Stimulated activated CD8-positive, alpha-beta memory T cell treated with anti-CD3 and anti-CD28 coated beads, Interleukin-7, amount 100 ng/mL, for 24 hours (primary cell): ENCODE data around the gene NEFH.

ENCODE experiments used
- DNase-seq: peaks from one replicate; pipeline ENCODE4 v3.0.0-alpha.2; 2020; ENCODE audit warnings: low read depth

The NEFH gene

GRCh38 chr22:29503811-29504372, 23.9 kb downstream of the NEFH start:
- DNase-seq: no peak

DNA sequence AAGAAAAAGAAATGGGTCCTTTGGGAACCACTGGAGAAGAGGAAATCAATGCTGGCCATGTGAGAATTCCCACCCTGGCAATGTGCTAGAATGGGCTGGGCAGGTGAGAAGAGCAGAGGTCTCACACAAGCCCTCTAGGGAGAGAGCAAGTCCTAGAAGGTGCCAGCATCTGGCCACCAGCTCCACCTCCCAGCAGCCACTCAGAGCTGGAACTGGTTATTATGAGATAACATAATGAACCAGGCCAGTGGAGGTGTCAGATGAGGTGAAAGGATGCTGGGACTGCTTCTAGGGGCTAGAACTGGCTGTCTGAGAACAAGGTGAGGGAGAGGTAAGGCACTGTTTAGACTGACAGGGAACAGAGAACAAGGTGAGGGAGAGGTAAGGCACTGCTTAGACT, 29.3 kb downstream of the NEFH start:
- DNase-seq: no peak

- DNase-seq: no peak
Measured at GRCh38 chr22:29509815-29510214, 29.8 kb downstream of the NEFH start.

- no peak for DNase-seq
Measured at GRCh38 chr22:29510542-29510941, 30.5 kb downstream of the NEFH start.

DNA sequence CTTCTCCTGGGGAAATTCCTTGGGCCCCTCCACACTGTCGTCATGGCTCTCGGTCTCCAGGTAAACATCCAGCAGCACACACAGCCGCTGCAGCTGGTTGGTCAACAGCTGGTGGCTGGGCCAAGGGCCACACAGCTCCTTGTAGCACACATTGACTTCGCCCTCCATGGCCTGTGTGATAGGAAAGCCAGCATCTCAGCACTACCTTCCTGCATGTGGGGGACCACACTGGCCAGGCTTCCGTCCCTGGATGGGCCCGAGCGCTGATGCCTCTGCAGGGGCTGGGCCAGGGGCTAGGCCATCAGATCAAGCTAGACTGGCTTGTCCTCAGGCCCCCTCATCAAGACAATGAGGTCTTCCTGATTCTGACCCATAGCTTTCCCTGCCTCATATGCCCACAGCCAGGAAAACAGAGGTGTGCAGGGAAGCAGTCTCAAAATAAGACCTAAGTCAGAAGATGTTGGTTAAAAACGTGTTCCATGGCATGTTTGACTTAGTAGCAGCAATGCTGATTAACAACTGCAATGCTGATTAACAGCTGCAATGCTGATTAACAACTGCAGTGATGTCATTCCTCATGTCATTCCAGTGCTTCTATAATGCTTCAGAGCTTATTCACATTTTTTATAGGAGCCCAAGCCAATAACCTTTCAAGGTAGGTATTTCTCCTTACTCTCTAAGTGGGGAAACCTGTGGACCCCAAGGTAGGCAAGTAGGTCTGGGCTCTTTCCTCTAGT, 31.3 kb downstream of the NEFH start:
- DNase-seq: no peak

GRCh38 chr22:29512031-29512430, 32.0 kb downstream of the NEFH start:
- DNase-seq: no peak

GRCh38 chr22:29517215-29517908, 37.3 kb downstream of the NEFH start:
- no peak for DNase-seq

DNA sequence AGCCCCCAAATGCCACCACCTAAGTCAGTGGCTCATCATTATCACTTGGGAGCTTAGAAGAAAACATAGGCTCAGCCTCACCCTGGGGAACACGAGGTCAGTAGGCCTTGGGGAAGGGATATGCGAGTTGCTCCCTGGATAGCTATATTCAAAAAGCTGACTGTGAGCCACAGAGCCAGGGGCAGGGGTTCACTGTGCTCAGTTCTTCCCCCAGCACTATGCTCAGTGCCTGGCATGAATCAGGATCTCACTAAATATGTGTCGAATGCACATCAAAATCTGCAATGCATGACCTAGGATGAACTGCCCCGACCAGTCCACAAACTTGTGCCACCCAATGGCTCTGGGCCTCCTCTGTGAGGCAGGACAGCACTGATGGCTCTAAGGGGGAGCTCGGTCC, 38.4 kb downstream of the NEFH start:
- DNase-seq: no peak

- no peak for DNase-seq
Measured at GRCh38 chr22:29519996-29520395, 40.0 kb downstream of the NEFH start.

- no peak for DNase-seq
Measured at GRCh38 chr22:29520851-29521250, 40.8 kb downstream of the NEFH start.

DNA sequence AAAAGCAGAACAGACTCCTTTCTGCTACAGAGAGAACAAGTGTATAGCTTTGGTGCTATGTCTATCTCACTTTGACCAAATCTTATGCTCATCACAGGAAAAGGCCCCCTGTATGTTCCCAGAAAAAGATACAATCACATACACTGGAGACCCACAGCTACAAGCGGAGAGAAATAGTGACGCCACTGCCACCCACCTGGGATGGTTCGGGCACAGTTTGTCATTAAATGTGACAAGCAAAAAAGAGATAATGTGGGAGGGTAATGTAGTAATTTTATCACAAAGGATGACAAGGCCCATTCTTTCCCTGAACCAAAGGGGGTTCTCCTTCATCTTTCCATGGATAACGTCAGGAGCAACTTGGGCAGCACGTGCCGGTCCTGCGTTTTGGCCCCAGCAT, 41.5 kb downstream of the NEFH start:
- DNase-seq: no peak

DNA sequence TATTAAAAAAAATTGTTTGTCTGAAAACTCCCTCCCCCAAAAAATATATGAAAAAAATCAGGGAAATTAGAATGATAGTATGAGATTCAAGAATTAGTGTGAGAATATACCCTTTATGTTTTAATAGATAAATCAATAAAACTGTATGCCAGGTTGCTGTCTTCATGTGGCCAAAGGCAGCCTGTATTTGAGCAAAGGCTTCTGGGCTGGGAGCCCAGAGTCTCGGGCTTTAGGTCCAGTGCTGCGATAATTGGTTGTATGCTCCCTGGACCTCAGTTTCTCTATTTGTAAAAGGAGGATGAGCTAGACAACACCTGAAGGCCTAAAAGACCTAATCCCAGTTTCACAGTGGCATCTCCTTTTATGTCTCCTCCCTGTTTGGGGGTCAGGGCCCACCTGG, 43.7 kb downstream of the NEFH start:
- DNase-seq: no peak

DNA sequence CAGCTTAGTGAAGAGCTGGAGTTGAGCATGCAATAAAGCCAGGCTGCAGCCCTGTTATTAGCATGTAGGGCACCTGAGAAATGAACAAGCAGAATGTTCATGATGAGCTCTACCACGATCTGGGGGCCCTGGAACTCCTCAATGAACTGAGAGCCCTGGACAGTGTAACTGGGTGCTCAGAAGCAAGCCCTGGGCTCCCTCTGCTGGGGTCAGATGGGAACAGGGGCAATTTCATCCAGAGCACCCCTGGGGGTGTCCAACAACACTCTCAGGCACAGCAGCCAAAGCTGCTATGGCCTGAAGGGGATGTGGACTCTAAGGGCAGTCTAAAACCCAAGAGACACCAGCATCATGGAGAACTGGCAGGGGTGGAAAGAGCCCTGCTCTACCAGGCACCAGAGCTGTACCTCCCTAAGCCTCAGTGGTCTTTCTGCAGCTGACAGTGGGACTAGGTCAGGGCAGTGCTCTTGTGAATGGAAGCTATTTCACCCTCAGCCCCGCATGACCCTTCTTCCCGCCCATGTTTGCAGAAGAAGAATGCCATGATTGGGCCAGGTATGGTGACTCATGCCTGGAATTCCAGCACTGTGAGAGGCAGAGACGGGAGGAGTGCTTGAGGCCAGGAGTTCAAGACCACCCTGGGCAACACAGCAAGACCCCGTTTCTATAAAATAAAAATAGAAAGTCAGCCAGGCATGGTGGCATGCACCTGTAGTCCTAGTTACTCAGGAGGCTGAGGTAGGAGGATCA, 44.6 kb downstream of the NEFH start:
- no peak for DNase-seq

DNA sequence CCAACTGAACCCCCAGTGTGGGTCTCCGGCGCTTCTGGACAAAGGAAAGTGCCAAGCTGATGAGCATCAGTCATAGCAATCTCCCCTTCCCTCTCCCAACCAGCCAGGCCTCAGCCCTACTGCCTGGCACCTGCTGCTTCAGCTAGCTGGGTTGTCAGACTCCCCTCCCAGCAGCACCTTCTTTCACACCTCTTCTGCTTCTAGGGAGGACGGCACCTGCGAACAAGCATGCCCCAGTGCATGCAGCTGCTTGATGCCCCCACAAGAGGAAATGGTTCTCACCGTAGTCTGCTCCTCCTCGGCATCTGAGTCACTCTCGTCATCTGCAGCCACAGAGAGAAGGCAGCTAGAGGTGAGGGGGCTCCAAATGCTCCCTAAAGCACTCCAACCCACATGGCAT, 48.1 kb downstream of the NEFH start:
- no peak for DNase-seq

DNA sequence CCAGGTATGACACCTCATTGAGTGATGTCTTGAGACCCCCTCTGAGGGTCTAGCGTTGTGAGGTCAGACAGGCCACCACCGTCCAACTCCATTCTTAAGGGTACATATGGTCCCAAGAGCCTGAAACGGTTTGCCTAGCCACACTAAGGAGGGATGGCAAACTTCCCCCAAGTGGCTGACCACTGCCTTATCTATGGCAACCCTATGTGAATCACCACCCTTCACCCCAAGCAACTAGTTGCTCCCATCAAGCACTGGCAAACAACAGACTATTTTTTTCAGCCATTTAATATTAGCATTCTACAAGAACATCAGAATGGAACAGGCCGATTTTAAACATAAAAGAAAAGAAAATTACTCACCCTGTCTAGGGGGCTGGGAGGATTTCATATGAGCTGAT, 50.7 kb downstream of the NEFH start:
- no peak for DNase-seq

DNA sequence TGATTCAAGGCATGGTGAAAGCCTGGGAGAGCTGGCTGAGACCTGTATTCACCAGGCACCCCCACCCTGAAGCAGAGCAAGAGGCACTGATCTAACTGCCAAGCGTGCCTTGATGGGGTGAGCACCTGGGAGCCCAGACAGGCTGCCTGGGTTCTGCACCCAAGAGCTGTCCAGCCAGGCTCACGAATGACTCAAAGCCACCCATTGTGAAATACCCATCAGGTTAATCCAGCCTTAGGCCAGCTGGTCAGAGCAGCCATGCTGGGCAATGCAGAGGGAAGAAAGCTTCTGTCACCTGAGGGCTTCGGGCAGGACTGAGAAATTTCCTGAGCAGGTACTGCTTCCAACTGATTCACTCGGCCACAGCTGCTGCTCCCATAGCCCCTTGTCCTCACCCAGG, 51.4 kb downstream of the NEFH start:
- DNase-seq: no peak

DNA sequence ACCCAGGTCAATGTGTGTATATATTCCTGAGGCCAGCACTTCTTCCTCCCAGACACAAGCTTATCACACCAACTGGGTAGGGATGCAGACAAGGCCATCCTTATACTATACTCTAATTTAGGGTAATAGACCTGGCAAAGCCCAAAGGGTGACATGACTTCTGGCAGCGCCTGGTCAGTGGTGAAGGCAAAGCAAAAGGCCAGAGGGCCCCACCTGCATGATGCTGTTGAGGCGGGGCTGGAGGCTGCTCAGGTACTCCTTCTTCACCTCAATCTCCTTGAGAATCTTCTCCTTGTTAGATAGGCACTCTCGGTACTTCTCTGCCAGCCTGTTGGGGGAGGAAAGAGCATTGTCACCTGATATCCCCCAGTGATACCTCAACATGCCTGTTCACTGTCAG, 56.4 kb downstream of the NEFH start:
- no peak for DNase-seq

DNA sequence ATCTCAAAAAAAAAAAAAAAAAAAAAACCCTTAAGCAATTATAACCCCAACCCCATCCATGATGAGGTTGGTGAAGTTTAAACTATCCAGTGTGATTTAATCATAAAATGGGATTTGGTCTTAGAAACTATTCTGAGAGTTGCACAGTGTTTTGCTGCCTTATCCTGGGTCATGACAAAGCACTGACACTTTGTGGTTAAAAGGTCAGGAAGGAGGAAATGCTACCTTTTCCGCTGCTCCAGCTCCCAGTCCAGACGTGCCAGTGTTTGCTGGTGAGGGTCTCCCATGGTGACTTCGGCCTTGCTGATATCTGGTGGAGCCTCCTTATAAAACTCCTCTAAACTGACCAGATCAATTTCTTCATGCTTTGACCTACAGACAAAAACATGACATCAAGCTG, 59.1 kb downstream of the NEFH start:
- no peak for DNase-seq
